Non-pigmented ciliary epithelial cell (primary cell): Measurements from ENCODE around the gene INPP5K.

Experiments
- DNase-seq: peaks from one replicate; pipeline ENCODE4 v3.0.0-alpha.2; 2010; ENCODE audit warnings: low read depth

Gene INPP5K

GRCh38 chr17:1505586-1505985 lies 10.8 kb downstream of the INPP5K start:
- no peak for DNase-seq

- DNase-seq, result no peak
Observed at GRCh38 chr17:1504866-1505265, 11.5 kb downstream of the INPP5K start.

- no peak for DNase-seq
Observed at GRCh38 chr17:1503699-1504098, 12.7 kb downstream of the INPP5K start.

GRCh38 chr17:1498869-1499268 lies 17.5 kb downstream of the INPP5K start:
- DNase-seq, result peak; percentile 24

GRCh38 chr17:1498233-1498632 lies 18.2 kb downstream of the INPP5K start:
- DNase-seq, result no peak

- DNase-seq, result no peak
Observed at GRCh38 chr17:1497831-1498230, 18.6 kb downstream of the INPP5K start.

GRCh38 chr17:1496869-1497268 lies 19.5 kb downstream of the INPP5K start:
- DNase-seq, result no peak

GRCh38 chr17:1495265-1495989 lies 21.0 kb downstream of the INPP5K start:
- no peak for DNase-seq

GRCh38 chr17:1494736-1495253 lies 21.6 kb downstream of the INPP5K start:
- no peak for DNase-seq

GRCh38 chr17:1494203-1494602 lies 22.2 kb downstream of the INPP5K start:
- DNase-seq, result no peak

GRCh38 chr17:1493291-1493980 lies 23.0 kb downstream of the INPP5K start:
- no peak for DNase-seq

GRCh38 chr17:1492249-1493206 lies 23.9 kb downstream of the INPP5K start, which contains the start of gene MYO1C:
MYO1C (minus strand) TSS chr17:1492686; CDS start chr17:1492487, 199 bp downstream.
- no peak for DNase-seq

GRCh38 chr17:1491443-1492248 lies 24.8 kb downstream of the INPP5K start:
- DNase-seq, result no peak

- no peak for DNase-seq
Observed at GRCh38 chr17:1490643-1491442, 25.6 kb downstream of the INPP5K start.

GRCh38 chr17:1488826-1489270 lies 27.6 kb downstream of the INPP5K start:
- no peak for DNase-seq

- peak; percentile 38 for DNase-seq
Observed at GRCh38 chr17:1487939-1488825, 28.2 kb downstream of the INPP5K start.

- no peak for DNase-seq
Observed at GRCh38 chr17:1486802-1487695, 29.4 kb downstream of the INPP5K start.
